Astrocyte (in vitro differentiated cells and primary cell): Measurements from ENCODE around the gene CD99L2.

Experiments used
- CTCF ChIP-seq: IDR thresholded peaks from 2 replicates; pipeline ENCODE4 v1.5.1; 2011; ENCODE audit warnings: low read depth, mild to moderate bottlenecking, inconsistent platforms, low read length, moderate library complexity; ENCODE audit not compliant: insufficient read depth
- EZH2 ChIP-seq: IDR thresholded peaks from 2 replicates; pipeline ENCODE4 v1.6.1; 2012; ENCODE audit warnings: mild to moderate bottlenecking, low read length, inconsistent platforms; ENCODE audit not compliant: insufficient read depth

DNA sequence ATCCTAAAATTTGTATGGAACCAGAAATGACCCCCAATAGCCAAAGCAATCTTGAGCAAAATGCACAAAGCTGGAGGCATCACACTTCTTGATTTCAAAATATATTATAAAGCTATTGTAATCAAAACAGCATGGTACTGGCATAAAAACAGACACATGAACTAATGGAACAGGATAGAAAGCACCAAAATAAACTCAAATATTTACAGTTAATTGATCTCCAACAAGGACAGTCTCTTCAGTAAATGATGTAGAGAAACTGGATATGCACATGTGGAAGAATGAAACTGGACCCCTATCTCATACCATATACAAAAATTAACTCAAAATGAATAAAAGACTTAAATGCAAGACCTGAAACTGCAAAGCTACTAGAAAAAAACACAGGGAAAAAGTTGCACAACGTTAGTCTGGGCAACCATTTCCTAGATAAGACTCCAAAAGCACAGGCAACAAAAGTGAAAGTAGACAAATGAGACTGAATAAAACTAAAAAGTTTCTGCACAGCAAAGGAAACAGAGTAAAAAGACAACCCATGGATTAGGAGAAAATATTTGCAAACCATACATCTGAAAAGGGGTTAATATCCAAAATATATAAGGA, 64.9 kb downstream of the CD99L2 start:
- TF ChIP-seq CTCF (no peak), EZH2 (no peak)
